ENCODE measurements around the gene USP48.

DNA sequence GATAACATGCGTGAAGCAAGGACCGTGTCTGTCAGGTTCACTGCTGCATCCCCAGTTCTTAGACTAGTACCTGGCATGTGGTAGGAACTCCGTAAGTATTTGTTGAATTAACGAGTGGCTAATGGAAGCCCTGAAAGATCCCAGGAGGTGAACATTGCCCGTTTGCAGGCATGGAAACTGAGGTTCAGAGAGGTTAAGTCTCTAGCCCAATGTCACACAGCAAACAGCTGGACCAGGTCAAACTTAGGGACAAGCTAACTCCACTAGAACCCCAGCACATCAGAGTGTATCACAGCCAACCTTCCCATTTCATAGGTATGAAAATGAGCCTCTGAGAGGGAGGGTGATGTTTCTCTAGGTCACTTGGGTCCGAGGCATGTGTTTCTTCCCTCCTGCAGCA lies 141.4 kb downstream of the USP48 start:
- no peak for TF ChIP-seq POLR2A (IDR thresholded peaks at IDR 0.05)
- TF ChIP-seq, protein P1, sequence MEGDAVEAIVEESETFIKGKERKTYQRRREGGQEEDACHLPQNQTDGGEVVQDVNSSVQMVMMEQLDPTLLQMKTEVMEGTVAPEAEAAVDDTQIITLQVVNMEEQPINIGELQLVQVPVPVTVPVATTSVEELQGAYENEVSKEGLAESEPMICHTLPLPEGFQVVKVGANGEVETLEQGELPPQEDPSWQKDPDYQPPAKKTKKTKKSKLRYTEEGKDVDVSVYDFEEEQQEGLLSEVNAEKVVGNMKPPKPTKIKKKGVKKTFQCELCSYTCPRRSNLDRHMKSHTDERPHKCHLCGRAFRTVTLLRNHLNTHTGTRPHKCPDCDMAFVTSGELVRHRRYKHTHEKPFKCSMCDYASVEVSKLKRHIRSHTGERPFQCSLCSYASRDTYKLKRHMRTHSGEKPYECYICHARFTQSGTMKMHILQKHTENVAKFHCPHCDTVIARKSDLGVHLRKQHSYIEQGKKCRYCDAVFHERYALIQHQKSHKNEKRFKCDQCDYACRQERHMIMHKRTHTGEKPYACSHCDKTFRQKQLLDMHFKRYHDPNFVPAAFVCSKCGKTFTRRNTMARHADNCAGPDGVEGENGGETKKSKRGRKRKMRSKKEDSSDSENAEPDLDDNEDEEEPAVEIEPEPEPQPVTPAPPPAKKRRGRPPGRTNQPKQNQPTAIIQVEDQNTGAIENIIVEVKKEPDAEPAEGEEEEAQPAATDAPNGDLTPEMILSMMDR (IDR thresholded peaks at IDR 0.05): no peak

All from prostate gland (tissue), 2 donors.